HG02610 (cell line): ENCODE measurements around the gene SEMA6A.
A peak's percentile ranks its signal among the peaks of the same experiment; 100 is the strongest.

Experiments
- ATAC-seq: cut with Tn5 transposase; IDR thresholded peaks from one replicate; pipeline ENCODE4 v1.9.1; 2021; ENCODE audit warnings: mild to moderate bottlenecking, moderate library complexity; ENCODE audit not compliant: unreplicated experiment

Gene SEMA6A

DNA sequence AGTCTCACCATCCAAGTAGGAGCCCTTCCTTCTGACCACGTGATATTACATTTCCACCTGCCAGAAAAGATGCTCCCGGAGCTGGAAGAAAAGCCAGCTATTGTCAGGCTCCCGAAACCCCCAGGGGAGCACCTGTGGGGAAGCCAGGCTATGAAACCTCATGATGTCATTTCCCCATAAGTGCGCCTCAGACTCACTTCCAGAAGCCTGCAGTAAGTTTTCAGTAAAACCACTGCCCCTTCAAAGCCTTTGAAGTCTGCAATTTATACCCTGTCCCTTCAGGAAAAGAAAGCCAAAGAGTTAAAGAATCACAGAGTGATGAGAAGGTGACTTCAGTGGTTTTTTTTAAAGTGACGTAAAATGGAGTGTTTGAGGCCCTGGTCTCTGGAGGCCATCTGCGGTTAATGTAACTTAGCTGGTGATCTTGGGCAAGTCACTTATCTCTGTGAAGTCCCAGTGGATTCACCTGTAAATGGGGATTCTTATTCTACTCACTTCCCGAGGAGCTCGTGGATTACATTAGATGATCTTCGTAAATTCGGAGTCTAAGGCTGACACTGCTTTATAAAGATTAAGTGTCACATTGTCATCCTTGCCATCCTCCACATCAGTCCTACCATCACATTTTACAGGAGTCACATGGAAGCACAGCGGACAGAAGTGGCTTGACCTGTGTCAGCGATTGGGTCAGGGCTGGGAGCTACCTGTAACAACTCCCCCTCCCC is 2.6 kb upstream of the SEMA6A start:
- peak; percentile 73 for ATAC-seq

DNA sequence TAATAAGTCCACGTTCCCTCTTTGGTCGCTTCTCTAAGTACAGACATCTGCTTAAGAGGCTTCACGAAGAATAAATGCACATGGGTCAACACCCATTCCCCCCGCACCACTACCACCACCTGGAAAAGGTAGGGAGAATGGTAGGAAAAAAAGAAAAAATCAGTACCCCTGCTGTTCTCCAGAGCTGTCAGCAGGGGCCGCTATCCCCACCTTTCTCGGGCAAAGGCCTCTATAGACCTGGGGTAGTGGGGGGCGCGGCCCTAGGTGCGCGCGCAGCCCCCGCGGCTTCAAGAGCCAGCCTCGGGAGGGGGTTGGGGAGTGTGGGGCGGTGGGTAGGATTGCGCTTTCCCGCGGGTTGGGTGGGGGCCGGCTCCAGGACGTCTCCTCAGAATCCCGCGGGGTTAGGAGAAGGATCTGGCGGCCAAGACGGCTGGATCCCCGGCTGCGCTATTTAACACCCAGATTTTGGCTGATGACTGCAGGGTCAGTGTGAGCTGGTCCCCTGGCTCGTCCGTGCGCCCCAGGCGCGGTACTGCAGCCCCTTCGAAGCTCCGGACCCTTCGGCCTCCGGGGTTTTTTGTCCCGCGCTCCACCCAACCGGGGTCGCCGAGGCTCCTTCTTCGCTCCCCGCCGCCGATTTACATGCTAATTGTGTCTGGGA is 1.6 kb upstream of the SEMA6A start:
- ATAC-seq = peak; percentile 35

DNA sequence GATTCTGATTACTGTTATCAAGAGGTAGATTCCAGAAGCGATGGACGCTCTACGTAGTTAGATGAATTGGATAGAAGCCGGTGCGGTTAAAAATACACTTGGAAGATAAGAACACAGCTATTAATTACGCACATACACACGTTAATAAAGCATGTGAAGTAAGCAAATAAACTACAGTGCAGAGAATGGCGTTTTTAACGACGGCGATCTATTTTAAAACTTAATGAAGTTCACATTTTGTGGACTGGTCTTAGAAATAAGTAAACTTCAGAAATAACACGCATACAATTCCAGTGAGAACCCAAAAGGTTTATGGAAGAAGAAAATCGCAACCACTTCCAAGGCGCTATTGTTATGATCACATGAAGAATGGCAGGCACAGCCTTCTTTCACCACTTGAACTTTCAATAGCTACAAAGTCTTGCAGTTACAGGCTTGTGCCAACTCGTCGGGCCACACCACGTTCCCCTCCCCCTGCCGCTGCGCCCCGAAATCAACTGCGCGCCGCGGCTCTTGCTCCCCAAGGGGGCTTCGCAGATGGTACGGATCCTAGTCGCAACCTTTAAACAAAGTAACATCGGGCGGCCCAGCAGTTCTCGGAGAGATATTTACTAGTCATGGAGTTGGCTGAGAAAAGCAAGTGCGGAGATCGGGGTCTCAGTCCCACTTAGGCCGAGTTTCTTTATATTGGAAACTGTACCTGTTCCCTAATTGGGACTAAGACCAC is 866 bp upstream of the SEMA6A start:
- ATAC-seq = no peak

DNA sequence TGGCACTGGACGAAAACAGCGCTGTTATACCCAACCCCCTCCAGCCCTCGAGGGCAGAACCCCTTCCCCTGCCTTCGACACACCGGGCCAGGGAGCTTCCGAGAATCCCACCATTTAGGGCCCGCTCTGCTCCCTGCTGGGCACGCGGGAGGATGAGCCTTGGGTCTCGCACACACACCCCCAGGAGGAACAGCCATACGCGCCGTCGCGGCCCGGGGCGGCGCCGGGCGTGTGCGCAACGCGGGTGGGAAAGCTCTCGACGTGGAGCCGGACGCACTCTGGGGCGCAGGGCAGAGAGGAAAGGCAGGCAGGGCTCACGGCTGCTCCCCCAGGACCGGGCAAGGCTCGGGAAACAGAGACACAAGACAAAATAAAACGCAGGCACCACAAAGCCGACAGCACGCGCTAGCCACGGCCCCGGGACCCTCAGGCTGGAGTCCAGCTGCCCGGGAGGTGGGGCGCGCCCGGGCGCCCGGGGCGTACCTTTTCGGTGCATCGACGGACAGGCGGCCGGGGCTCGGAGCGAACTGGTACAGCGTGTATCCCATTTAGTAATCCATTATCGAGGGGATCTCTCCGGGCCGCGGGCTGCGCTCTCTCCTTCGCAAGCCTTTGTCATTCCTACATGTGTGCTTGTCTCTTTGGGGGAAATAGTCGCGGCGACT is 789 bp downstream of the SEMA6A start:
- no peak for ATAC-seq

DNA sequence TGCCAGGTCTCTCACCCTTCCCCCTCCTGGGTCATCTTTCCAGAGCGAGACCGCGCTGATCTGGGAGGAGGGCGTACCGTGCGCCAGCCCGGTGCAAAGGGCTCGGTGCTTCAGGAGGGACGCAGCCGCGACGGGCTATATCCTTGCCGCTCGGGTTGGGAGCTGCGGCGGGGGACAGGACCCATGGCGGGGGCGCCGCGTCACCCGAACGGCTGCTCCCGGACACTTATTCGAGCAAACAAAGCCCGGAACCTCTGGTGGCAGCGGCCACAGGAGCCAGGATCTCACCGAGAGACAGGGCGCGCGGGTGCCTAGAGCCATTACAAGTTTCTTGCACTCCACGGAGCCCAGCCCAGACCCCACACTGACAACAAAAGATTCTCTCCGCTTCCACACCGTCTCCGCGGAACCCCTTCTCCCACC is 1.3 kb downstream of the SEMA6A start:
- no peak for ATAC-seq

DNA sequence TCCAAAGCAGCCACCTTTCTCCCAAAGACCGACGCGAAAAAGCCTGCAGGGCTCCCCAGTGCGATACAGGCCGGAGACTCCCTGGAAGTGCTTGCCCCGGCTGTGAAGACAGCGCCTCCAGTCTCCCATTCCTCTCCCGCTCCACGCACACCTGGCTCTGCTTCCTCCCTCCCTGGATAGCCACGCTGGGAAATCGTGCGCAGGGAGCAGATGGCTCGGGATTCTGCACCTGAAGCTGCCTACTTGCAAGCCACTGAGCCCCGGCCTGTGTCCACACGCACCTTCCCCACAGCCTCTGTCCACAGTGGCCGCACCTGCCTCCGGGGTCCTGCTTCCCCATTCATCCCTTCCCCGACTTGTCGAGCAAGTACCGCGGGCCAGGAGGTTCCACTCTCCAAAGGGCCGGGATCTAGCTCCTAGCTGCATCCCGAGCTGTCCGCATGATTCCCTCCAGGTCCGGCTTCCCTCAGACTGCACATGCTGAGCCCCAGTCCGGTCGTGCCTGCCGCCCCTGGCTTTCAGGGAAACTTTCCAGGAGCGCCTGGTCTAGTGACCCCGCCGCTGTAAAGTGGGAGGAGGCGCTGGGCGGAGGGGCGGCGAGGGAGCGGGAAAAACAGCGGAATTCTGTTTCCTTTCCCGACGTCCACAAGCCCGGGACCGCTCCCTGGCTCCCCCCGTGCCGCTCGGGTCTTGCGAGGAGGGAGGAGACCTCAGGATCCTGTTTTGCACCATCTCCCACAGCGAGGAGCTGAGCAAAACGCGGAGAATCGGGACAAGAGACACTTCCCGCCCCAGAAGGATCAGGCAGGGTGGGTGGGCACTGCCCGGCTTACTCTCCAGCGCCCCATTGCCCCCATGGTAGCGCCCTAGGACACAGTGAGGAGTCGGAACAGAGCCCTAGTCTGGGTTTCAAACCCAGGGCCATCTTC is 2.0 kb downstream of the SEMA6A start:
- no peak for ATAC-seq

DNA sequence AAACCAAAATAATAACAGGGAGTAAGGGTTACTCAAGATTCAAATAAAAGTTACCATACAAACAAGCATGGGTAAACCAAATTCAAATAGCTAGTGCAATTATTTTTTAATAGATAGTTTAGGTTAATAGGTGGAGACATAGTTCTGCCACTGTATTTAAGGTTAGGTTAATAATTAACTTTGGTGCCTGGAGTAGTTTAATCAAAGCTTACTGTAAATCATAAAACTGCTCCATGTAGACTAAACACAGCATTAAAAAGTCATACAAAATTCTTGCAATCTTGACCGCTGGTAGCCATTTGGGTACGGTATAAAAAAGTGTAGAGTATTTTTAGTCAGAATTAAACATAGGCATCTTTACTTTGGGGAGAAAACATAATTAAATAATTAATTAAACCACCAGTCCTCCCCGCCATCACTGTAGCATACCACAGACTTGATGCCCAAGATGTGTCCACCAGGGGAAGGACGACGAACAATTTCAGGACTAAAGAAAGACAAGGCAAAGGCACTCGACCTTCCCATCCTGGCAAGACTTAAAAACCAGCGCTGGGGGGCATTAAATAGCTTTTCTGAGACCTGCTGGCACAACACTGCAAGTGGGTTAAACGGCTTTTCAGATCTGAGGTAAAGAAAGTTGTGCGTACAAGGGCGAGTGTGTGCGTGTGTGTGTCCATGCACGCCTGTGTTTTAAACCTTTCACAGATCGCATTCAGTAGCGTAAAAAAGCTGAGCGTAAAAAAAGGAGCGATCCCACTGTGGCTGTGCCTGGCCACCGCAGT is 2.9 kb downstream of the SEMA6A start:
- no peak for ATAC-seq

DNA sequence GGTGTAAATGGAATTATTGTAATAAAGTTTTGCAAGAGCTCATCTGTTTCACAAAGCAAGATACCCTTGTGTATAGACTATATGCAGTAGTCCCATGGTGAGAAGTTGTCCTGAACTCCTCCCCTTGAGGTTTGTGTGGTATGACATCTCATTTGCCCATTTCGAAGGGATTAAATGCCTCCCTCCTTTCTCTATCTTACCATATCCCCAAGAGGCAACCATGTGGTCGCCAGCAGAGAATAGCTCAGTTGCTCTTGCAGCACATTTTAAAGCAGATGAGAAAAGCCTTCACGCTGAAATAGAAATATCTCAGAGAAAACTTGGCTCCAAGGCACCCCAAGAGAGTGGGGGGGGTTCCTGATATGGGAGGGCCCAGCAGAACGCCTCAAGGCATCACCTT is 4.6 kb downstream of the SEMA6A start:
- ATAC-seq = no peak

DNA sequence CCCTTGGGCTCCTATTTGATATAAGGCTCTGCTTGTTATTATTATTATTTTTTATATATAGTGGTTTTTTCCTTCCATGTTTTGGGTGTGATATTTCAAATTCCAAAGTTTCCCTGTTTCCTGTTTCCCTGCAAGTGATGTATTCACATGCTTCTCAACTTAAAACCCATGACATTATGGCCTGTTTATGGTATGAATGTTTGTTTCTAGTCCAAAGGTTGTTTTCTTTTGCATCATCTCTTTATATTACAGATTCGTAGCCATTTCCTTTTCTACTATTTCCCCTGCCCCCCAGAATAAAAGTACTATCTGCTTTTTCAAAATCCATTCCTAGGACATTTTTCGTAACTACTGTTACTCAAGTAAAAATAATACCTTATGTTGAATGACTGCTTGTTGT is 7.5 kb downstream of the SEMA6A start:
- ATAC-seq = no peak

DNA sequence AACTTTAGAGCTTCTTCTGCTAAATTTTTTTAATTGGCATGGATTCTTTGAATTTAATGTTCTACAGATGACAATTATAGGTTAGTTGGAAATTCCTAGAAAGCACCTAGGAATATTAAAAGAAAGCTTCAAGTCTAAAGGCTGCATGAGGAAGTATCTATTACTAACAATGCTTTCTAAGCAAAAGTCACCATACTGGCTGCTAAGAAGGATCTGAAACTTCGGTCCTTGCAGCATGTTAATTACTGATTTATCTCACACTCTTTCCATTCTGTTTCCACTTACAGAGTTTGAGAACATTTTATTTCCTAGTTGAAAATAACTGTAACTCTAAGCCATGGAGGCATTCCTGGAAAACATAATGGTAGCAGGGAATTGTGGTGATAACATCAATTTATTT is 8.4 kb downstream of the SEMA6A start:
- peak; percentile 55 for ATAC-seq

DNA sequence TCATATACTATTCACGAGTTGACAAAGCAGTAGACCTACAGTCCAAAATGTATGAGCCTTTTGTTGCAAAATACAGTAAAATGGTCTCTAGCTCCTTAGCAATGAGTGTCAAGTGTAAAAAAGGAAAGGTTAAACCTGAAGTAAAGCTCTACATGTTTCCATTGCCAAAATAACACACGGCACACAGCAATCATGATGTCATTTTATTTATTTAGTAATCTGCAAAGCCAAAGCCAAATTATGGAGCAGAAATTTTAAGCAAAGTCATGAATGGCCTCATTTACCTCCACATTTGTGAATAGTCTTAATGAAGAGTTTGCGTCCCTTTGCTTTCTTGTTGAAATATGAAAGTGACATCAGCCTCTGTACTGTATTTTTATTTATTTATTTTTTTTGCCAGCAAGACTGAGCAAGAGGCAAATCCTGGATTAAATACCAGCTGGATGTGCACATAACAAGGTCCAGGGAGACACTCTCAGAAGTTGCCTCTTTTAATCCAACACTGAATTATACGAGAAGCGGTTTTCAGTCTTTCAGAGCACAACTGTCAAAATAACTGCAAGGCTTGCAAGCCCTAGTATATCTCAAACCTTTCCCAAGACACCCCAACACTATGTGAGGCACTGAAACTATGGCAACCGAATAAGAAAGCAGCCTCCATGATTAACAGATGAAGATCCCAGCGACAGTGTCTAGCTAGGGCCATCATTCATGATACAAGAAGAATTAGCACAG is 9.7 kb downstream of the SEMA6A start:
- no peak for ATAC-seq

DNA sequence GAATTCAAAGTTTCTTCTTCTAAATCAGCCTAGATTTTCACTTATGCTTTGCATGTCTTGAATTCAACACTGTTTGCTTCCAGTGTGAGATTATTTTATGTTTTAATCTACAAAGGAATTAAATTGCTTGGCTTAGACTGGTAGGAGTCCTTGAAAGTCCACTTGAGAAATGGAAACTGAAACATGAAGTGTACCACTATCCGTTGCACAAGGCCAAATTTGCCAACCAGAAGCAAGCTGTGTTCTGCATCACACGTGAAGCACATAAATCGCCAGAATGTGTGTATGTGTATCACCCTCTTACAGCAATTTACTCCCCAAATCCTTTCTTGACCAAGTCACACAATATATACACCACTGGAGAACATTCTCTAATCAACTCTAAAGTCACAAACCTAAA is 10.3 kb downstream of the SEMA6A start:
- ATAC-seq = no peak

DNA sequence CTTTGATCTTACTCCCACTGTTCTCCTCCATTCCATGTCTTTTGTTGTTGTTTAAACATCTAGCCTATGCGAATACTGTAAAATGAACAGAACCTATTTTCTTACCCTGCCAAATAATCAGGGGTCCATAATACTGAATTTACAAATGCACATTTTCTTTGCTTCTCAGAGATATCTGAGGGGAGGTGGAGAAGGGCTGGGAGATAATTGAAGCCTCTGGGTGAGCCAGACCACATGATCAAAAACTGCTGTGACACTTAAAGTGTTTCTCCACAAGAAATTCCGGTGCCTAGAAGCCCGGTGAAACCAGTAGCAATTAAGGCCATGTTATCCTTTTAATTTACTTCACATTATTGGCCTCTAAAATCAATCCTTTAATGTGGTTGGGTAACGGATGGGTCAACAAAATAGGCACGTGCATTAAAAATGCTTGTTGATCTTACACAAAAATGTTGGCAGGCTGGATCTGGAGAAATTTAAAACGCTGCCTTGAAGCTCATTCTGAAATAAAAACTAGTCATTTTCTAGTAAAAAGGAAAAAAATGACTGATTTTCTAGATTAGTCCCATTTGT is 10.8 kb downstream of the SEMA6A start:
- ATAC-seq = no peak

DNA sequence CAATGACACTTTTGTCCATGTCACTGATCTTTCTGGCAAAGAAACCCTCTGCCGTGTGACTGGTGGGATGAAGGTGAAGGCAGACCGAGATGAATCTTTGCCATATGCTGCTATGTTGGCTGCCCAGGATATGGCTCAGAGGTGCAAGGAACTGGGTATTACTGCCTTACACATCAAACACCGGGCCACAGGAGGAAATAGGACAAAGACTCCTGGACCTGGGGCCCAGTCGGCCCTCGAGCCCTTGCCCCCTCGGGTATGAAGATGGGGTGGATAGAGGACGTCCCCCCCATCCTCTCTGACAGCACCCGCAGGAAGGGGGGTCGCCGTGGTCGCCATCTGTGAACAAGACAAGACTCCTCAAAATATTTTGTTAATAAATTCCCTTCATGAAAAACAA is 12.0 kb downstream of the SEMA6A start:
- no peak for ATAC-seq

DNA sequence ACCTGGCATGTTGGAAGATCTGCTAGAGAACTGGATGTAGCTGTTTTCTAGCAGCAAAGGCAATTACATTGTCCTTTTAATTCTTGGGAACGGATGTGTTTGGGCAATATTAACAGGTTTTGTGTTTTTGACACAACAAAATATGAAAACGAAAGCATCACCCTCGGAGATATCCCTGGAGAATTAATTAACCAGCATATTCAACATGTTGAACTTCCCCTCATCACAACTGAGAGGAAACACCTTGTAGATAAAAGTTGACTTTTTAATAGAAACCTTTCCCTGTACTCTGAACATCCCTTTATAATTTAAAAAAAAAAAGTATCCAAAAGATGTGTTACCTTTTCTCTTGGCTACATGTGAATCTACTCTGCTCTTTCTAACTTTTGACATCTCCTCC is 13.0 kb downstream of the SEMA6A start:
- ATAC-seq = no peak

DNA sequence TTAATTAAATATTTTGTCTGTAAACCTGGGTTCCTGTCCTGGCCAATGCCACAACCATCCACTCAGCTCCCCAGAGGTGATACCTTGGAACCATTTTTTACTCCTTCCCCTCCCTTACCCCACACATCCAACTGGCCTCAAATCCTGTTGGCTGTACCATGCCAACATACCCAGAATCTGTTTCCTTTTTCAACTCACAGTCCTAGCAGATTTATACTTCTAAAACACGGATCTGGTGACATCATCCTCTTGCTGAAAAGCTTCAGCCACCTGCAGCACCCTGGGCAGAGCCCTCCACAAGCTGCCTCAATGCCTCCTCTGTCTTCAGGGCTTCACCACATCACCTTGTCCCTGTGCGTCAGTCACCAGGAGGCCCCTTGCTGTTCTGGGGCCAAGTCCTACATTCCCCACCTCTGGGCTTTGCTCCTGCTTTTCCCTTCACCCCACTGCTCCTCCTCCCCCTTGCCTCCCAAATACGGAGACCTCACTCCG is 14.9 kb downstream of the SEMA6A start:
- ATAC-seq = no peak

DNA sequence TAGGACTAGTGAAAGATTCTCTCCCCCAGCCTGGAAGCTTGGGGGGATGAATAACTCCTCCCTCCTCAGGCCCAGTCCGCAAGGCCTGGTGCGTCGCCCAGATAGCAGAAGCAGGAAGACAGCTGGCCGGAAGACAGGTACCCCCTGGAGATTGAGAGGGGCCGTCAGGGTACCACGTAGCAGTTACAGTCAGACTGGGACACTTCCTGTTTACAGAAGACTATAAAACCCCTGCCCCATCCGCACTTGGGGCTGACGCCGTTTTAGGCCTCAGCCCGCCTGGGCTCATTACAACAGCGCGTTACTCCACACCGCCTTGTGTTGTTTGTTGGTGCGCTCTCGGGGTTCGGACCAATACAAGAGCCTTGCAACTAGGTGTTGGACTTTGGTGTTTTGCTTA is 15.4 kb downstream of the SEMA6A start:
- ATAC-seq = no peak

DNA sequence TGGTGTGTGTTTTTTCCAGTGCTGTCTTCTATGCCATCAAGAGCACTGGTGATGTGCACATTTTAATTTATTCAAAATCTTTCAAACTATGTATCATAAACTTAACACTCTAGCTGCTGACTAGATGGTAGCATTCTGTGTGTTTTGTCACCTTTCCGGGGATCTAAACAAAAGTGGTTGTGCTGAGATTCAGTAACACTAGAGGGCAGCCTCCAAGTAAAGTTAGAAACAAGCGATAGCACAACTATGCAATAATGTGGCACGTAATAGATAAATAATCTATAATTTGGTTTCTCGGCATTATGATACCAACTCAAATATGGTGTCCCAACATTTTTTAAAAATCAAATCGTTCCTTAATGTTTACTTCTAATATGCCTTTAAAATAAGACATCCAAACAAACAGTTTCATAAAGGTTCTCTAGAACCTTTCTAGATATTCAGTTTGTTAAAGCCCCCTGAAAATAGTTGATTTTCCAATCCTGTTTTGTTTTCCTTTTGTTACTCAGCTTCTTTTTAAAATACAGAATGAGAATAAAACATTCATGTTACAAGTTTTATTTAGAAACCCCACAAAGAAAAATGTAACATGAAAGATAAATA is 16.9 kb downstream of the SEMA6A start:
- ATAC-seq = no peak
